NCI-H2227 (cell line): ENCODE results near the gene C21orf58.
A peak's percentile ranks its signal among the peaks of the same experiment; 100 is the strongest.

Source experiments
- DNase-seq: peaks from one replicate; lab custom pipeline; 2025; ENCODE audit not compliant: unreplicated experiment; lab: John Stamatoyannopoulos, UW

Gene C21orf58

DNA sequence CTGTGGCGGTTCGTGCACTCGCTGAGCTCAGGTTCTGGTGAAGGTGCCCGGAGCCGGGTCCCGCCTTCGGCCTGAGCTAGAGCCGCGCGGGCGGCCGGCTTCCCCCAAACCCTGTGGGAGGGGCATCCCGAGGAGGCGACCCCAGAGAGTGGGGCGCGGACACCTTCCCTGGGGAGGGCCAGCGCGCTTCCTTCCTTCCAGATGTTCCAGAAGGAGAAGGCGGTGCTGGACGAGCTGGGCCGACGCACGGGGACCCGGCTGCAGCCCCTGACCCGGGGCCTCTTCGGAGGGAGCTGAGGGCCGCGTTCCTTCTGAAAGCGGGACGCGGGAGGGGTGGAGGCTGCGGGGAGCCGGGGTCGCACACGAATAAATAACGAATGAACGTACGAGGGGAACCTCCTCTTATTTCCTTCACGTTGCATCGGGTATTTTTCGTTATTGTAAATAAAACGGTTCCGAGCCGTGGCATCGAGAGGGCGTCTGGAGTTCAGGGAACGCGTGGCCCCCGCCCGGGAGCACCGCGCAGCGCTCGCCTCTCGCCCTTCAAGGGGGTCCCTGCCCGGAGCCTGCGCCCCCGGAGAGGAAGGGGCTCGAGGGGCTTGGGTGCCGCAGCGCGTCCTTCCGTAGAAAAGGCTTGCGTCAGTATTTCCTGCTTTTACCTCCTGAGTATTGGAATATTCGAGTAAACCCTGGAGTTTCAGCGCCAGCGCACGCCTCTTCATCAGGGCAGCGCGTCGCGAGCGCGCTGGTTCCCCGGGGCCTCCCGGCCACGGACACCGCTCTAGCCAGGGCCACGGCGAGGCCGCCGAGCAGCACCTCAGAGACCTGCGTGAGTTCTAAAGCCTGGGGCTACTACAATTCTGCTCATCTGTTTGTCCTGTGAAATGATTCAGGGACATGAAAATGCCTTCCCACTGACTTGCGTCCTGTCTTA is 26.1 kb downstream of the C21orf58 start:
- no peak for DNase-seq

DNA sequence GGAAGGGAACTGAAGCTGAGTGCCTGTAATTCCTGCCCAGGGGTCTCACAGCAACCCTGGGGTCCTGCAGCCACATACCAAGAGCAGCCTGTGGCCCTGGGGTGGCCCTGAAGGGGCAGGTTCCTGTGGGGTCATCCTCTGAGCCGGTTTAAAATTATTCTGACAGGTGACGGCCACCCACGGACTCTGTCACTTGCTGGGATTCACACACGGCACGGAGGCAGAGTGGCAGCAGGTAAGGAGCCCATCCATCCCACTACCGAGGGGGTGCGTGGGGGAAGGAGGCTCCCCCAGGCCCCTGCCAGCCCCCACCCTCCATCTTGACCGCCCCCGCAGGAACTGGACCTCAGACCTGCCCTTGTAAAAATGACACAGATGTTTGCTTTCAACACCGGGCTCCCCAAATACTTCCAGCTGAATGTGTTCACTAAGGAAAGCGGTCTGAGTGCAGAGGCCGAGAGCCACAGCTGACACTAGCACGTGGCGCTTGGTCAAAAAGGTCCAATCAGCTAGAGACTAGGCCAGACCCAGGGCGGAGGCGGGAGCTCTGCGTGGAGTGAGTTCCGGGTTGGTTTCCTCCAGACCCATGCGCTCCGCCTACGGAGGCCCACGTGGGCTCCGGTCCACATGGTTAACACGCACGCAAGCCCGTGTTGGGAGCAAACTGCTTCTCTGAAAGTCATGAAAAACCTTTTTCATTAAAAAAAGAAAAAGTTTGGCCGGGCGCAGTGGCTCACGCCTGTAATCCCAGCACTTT is 27.5 kb downstream of the C21orf58 start:
- DNase-seq, result peak; percentile 24

DNA sequence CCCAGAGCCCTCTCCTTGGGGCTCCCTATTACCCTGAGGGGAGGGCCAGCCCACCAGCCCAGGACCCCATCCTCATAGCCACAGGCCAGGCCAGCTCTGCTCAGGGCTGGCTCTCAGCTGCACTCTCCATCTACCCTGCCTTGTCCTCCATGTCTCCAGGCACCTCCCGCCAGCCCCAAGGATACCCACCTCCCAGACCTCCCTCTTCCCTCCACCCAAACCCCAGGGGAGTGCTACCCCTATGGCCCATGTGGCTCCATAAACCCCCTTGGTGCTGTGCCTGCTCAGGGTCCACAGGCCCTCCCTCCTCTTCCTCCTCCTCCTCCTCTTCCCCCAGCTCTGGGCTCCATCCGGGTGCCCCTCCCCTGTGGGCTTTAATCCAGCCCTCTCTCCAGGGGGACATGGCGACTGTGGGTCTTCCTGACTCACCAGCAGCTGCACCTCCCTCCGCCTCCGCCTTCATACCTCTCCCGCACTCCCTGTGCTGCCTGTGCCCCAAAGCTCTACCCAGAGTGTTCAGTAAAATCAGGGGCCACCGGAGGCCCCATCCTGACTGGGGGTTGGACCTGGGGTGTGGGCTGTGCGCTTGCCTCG is 28.4 kb downstream of the C21orf58 start:
- DNase-seq, result no peak

DNA sequence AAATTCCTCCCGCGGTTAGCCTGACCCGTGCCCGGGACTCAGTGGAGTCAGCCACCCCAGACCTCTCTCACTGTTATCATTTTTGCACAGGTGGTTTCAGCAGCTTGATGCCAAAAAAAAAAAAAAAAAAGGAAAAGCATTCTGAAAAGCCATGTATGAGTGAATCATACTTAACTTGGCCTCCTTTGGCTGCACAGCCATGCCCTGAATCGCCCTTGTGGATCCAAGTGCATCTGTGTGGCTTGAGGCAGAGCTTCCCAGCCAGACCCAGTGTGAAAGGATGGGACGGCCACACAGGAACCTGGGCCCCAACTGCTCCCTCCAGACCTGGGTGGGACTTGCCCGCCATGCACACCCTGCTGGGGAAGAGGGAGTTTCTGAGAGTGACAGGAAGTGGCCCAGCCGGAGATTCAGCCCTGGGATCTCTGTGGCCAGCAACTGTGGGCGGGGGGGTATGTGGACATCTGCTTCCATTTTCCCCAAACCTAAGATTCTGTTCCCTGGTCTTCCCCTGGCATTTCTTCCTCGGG is 29.0 kb downstream of the C21orf58 start:
- DNase-seq, result no peak

DNA sequence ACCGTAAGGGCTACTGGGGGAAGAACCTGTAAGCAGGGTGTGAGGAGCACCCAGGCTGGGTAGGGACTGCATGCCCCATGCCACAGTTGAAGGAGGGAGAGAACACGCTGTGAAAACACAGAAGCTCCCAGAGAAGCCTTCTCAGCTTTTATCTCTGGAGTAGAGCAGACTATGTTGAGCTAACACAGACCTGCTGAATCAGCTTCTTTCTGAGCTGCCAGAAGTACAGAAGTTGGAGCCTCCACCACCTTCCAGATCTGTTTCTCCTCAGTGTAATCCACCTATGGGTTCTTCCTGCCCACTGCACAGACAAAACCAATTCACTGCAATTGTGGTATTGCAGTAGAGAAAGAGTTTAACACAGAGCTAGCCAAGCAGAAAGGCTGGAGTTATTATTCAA is 32.1 kb downstream of the C21orf58 start:
- no peak for DNase-seq

DNA sequence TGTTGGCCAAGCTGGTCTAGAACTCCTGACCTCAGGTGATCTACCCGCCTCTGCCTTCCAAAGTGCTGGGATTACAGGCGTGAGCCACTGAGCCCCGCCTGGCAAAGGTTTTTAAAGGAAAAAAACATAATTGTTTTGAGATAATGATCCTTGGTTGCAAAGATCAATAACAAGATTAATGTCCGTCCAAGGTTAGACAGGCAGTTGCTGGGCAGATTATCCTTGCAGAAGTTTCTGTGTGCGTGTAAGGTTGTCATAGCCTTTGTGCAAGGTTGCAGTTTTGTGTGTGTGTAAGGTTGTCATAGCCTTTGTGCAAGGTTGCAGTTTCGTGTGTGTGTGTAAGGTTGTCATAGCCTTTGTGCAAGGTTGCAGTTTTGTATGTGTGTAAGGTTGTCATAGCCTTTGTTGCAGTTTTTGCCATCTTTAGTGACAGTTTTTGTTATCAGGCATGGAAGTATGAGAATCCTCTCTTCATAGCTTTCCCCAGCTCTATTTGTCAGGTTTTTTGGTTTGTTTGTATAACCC is 34.0 kb downstream of the C21orf58 start:
- DNase-seq, result no peak

DNA sequence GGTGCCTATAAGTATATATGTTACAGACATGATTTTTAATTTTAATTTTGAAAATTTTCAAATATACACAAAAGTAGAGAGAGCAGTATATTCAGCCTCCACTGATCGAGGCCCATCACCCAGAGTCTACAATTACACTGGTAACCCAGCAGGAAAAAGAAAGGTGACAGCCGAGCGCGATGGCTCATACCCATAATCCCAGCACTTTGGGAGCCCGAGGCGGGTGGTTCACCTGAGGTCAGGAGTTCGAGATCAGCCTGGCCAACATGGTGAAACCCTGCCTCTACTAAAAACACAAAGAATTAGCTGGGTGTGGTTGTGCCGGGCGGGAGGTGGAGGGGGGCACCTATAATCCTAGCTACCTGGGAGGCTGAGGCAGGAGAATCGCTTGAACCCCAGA is 36.1 kb downstream of the C21orf58 start:
- DNase-seq, result no peak

DNA sequence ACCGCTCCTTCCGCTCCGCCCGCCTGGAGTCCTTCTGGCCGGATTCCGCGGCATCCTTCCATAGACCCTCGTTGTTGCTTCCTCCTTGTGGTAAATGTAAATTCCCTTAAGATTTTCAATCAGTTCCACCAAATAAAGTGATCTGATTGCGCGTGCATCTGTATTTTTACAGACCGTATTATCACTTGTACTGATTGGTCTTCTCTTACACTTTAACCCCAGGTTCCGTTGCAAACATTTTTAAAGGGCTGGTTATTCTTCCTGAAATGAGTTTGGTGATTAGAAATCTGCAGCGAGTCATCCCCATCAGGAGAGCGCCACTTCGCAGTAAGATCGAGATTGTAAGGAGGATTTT is 37.0 kb downstream of the C21orf58 start:
- no peak for DNase-seq

DNA sequence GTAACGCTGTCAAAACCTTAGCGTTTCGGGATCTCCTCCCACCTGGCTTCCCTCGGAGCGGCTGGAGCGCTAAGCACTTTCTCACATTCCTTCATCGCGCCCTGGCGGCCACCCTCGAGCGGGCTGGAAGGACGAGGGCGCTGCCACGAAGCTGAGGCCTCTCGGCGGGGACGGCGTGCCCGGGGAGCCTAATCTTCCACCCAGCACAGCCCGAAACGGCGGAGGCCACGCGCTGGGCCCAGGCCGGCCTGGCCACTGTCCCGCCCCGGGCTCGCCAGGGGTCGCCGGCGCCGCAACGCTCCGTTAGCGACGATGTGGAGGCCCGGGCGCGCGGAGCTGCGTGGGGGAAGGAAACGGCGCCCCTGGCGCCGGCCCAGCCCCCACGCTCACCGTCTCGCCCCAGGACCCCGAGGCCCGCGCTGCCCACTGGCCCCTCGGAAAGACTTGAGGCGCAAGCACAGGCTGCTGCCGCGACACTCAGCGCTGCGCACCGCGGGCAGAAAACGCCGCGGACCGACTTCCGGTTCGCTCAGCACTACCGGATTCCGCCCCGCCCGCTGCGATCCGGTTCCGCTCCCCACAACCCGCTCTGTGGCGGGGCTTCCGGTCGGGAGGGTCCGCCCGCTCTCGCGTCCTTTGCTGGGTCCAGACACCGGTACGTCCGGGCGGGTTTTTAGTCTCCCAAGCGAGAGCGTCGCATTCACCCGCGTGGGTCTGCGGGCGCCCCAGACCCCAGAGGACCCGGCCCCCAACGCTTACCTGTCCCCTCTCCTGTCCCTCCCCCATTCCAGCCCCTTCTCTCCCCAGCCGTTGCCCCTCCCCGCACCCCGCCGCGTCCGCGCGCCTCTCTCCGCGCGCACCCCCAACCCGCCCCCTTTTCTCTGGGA is 37.7 kb downstream of the C21orf58 start, which contains the start of gene YBEY:
Gene YBEY, plus strand, starts transcription at position 582 of the 887 bp plus-strand sequence. CDS start 572 bp downstream, outside the sequence.
- DNase-seq, result peak; percentile 96

DNA sequence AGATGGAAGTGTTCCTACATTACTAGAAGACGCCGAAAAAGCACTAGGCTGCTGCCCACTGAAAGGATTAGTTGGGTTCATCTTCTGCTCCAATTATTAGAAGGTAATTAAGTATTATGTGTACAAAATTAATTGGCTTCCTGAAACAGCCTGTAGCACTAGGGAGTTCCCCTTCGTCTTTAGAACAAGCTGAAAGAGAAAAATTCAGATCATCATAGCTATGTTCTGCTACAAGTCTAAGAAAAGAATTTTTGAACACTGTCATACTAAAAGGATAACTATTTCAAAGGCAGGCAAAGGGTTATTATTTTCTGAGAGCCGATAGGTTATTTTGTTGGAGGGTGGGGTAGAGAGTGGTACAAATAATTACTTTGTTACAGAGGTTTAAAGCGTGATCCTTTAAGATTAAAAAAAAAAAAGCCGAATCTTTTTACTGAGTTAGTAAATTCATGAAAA is 38.4 kb downstream of the C21orf58 start, which contains the start of gene MCM3AP:
Gene MCM3AP, minus strand, starts transcription at position 406 of the 456 bp plus-strand sequence. Its CDS starts 325 bp downstream, at position 81.
- no peak for DNase-seq

DNA sequence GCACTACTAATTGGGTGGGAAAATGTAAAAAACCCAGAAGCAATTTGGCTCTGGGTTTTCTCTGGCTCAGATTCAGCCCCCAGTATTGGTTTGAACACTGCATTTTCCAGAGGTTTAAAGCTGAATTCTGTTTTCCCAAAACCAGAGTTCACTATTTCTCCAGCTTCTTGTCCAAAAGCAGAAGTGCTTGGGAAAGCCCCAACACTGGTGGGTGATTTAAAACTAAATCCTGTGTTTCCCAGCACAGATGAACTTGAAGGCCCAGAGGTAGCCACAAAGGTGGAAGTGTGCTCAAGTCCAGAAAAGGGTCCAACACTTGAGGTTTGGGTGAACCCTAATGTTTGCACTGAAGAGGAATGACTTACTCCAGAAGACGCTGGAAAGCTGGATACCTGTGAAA is 38.9 kb downstream of the C21orf58 start:
- no peak for DNase-seq

DNA sequence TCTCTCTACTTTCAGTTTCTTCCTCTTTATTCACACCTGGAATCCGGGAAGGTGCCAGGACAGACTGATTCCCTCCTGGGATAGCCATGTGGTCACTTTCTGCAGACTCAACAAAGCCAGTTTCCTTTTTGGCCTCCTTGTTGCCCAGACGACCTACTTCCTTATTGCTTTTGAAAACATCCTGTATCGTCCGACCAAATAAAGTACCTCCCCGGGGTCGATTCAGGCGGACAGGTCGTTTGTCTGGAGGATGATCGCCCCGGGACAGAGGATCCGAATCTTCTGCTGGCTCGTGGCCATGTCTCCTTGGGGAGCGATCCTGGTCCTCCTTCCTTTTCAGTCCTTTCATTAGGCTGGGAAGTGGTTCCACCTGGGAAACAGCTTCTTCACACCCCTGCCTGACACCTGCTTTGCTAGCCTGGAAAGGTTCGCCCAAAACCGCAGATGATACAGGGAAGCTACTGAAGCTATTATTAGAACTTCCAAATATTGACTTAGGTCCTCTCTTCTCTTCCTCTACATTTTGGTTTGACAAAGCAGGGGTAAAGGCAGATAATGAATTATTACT is 39.5 kb downstream of the C21orf58 start:
- no peak for DNase-seq

DNA sequence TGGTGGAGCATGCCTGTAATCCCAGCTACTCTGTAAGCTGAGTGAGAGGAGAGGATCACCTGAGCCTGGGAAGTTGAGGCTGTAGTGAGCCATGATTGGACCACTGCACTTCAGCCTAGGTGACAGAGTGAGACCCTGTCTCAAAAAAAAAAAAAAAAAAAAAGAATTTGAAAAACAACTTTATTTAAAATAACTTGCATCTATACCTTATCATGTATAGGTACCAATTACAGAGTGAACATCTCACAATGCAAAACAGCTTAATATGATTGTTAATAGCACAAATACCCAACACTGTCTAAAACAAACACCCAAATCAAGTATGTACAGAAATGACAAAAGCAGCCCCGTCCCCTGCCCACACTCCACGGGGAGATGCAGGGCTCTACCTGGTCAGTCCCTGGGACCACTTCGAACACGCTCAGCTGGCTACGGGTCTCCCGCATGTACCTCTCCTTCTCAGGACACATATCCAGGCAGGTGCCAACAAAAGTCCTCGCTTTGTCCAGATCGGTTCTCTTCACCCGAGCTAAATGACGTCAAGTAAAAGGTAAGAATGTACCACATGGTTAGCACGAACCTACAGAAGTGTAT is 48.8 kb downstream of the C21orf58 start:
- no peak for DNase-seq

DNA sequence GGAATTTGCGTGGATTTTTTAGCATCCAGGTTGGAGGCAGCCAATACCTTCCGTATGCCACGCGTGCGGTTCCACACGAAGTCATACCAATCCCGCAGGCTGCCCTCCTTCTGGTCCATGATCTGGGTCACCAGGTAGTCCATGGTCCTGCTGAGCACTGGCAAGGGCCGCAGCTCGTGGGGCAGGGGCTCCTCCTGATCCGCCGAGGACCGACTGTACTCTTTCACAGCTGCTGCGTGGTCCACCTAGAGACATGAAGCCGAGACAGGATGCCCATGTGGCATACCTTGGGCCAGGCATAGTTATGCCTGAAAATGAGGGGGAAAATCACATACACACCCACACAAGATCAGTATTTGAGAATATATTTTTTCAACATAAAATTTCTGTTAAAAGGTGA is 50.3 kb downstream of the C21orf58 start:
- DNase-seq, result no peak

DNA sequence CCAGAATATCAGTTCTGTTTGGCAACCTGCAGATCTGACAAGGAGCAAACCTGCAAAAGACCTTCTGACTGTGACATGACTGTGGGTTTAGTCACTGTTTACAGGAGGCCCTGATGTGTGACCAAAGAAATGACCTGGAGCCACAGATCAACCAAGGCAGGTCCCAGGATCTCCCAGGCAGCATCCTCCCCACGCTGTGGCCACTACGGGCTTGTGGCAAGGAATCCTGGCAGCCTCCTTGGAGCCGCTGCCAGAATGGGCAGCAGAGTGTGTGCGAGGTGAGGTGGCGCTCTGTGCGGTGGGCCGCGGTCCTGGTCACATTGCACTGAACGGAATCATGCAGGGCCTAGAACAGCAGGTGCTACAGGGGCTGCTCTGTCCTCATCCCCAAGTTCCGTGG is 54.2 kb downstream of the C21orf58 start:
- DNase-seq, result no peak

DNA sequence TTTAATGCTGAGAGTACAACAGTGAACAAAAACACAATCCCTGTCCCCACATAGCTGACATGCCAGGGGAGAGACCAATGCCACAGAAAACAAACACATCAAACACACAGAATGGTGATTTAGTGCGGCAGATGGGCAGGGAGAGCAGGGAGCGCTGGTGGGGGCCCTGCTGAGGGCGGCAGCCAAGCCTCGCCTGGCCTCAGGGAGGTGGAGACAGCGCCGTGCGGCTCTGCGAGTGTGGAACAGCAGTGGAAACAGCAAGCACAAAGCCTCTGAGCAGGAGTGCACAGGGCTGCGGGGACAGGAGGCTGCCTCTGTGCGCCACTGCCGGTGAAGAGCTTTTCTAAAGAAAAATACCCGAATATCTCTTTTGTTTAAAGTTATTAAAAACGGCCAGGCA is 55.3 kb downstream of the C21orf58 start:
- no peak for DNase-seq

DNA sequence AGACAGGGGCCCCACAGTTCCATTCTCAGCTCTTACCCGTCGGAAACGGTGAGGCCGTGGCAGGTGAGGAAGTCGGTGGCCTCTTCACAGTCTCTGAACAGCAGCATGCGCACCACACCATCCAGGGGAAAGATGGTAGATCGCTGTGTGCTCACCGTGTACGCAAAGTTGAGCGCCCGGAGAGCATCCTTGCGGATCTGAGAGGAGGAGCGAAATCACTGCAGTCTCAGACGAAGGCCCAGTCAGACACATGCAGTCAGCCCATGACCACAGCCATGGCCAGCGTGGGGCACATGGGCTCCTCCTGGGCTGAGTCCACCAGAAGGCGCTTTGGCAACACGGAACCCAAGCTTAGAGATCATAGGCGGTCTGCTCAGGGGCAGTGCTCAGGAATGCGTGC is 56.7 kb downstream of the C21orf58 start:
- DNase-seq, result no peak

DNA sequence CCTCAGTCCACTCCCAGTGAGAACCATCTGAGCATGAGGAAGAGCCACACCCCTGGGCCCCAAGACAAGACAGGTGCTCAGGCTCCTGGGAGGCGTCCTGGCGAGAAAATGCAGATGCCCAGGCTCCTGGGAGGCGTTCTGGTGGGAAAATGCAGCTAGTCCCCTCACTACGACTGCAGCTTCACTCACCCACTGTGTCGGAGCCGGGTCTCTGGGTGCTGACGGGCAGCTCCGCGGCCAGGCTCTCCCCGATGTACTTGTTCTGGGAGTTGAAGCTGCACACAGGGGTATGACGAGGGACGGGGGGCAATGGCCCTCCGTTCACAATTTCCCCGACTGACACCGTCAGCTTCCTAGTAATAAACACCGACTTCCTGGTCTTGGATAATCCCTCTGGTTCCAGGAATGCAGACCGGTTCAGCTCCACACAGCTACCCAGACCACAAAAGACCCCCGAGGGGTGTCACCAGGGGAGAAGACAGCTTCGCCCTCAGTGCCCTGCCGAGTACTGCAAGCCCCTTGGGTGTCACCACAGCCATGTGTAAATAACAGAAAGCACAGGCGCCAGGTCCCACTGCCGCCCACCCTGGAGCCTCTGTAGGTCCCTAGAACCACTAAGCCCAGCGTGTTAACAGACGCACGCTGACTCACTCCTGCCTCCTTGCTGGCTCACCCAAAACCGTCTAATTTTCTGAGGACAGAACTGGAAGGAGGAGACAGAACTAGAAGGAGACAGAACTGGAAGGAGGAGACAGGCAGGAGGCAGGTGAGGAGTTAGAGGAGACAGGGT is 57.7 kb downstream of the C21orf58 start:
- no peak for DNase-seq
